Prostate gland (tissue), 2 donors: ENCODE results near the gene REPIN1. TPM values are rescaled to one million over a fixed set of nuclear protein-coding genes. Genes with fewer than 3 reads are reported as not detected.
A peak's percentile ranks its signal among the peaks of the same experiment; 100 is the strongest.
"Not testable (repeated sequence)": the region's sequence is repeated elsewhere in the genome, so short reads cannot be mapped to it uniquely, and the experiment has no call there.

ENCODE experiments used
- DNase-seq: peaks from one replicate; pipeline ENCODE4 v3.0.0-alpha.2; 2019; ENCODE audit warnings: low spot score
- H3K27ac ChIP-seq, 2 donors: fragments of 200-600 bp; sonication (generic); 2 replicates each; pipeline ENCODE4 v1.5.1; 2017 to 2019
- H3K27me3 ChIP-seq: fragments of 200-600 bp; sonication (generic); replicated peaks from 2 replicates; pipeline ENCODE4 v1.5.1; 2019; ENCODE audit not compliant: insufficient read depth
- H3K36me3 ChIP-seq, 2 donors: fragments of 200-600 bp; sonication (generic); 1 replicate in 1 of 2; 2 replicates in 1 of 2; pipeline versions ENCODE4 v1.5.1 to v1.8.1; 2017 to 2019
- H3K4me1 ChIP-seq: fragments of 200-600 bp; sonication (generic); replicated peaks from 2 replicates; pipeline ENCODE4 v1.5.1; 2019
- H3K4me3 ChIP-seq, 2 donors: fragments of 200-600 bp; sonication (generic); 2 replicates each; pipeline ENCODE4 v1.5.1; 2017 to 2019
- H3K9me3 ChIP-seq: fragments of 200-600 bp; sonication (generic); 2 replicates; pipeline ENCODE4 v1.5.1; 2017
- CTCF ChIP-seq, 4 experiments: fragments of 200-600 bp in 2 of 4; fragments of 450-650 bp in 2 of 4; sonication (generic) in 2 of 4; IDR thresholded peaks; 1 replicate in 3 of 4; 2 replicates in 1 of 4; pipeline ENCODE4 v1.5.1; 2016 to 2019; ENCODE audit warnings: antibody characterized with exemption in 4 of 4, mild to moderate bottlenecking in 2 of 4, moderate library complexity in 2 of 4
- POLR2A ChIP-seq: fragments of 450-650 bp; IDR thresholded peaks from one replicate; pipeline ENCODE4 v1.6.1; 2016; ENCODE audit warnings: antibody characterized with exemption, mild to moderate bottlenecking
- POLR2AphosphoS5 ChIP-seq: sonication (generic); formaldehyde crosslinking; IDR thresholded peaks from one replicate; pipeline ENCODE4 v1.6.1; 2017; ENCODE audit warnings: antibody characterized with exemption
- WGBS: methylation state at CpG from one replicate; pipeline ENCODE4 v1.1.5; 2018; 5-methylcytosine and 5-hydroxymethylcytosine counted together
- intact Hi-C: fragments of 100-400 bp; cut with DNase I; formaldehyde crosslinking; loops from one replicate; pipeline ENCODE4 v1.14.2; 2022
- total RNA-seq, 2 donors: library from RNA; depleted of rRNA; stranded (reverse); fragments of >200 nt; gene quantifications; one replicate each; pipeline ENCODE4 v1.1.0, GENCODE V29; 2016

Gene REPIN1
- total RNA-seq, 2 donors from 2014 or later, result 150 to 171 TPM

GRCh38 chr7:150383710-150384397 lies 15.2 kb downstream of the REPIN1 start:
- Histone ChIP-seq H3K27ac (no peak overlapping the region), H3K36me3 (no peaks in the 10 kb centered on the region), H3K27me3 (no peaks in the 10 kb centered on the region), H3K4me3 (no peak overlapping the region), H3K4me1 (peaks cover 16% of the 10 kb centered on the region), H3K9me3 (no peaks in the 10 kb centered on the region)
- intact Hi-C loops, result loop anchor here (10.0 kb wide), 1 partner anchor 89 kb away; no protein-coding TSS in a partner anchor
- 43% methylated on average over 21 of the region's 22 CpGs for WGBS
- TF ChIP-seq POLR2AphosphoS5 (no peak), POLR2A (no peak), CTCF (IDR thresholded peaks at IDR 0.05) (no peak)
- peak; percentile 44 for DNase-seq

GRCh38 chr7:150384406-150385301 lies 16.0 kb downstream of the REPIN1 start:
- Histone ChIP-seq H3K27ac (no peak overlapping the region), H3K4me3 (no peak overlapping the region), H3K36me3 (no peaks in the 10 kb centered on the region), H3K27me3 (no peaks in the 10 kb centered on the region), H3K4me1 (peaks cover 16% of the 10 kb centered on the region), H3K9me3 (no peaks in the 10 kb centered on the region)
- no peak for DNase-seq
- intact Hi-C loops, result loop anchor here (10.0 kb wide), 1 partner anchor 90 kb away; no protein-coding TSS in a partner anchor
- no peak for TF ChIP-seq CTCF (IDR thresholded peaks at IDR 0.05)
- TF ChIP-seq POLR2A, result no peak
- TF ChIP-seq POLR2AphosphoS5, result no peak
- WGBS, result 78% methylated on average over 15 of the region's 15 CpGs

GRCh38 chr7:150385302-150385723 lies 16.7 kb downstream of the REPIN1 start:
- Histone ChIP-seq H3K9me3 (no peaks in the 10 kb centered on the region), H3K27ac (no peak overlapping the region), H3K36me3 (no peaks in the 10 kb centered on the region), H3K27me3 (no peaks in the 10 kb centered on the region), H3K4me1 (peaks cover 16% of the 10 kb centered on the region), H3K4me3 (no peak overlapping the region)
- WGBS, result 78% methylated on average over 14 of the region's 14 CpGs
- TF ChIP-seq POLR2A (no peak), POLR2AphosphoS5 (no peak), CTCF (IDR thresholded peaks at IDR 0.05) (no peak)
- intact Hi-C loops, result loop anchor here (10.0 kb wide), 1 partner anchor 91 kb away; no protein-coding TSS in a partner anchor
- DNase-seq, result no peak

GRCh38 chr7:150385884-150386283 lies 17.3 kb downstream of the REPIN1 start:
- H3K4me3 ChIP-seq, H3K27ac ChIP-seq, DNase-seq, H3K27me3 ChIP-seq, H3K9me3 ChIP-seq, H3K36me3 ChIP-seq: not testable (repeated sequence)
- intact Hi-C loops, result loop anchor here (10.0 kb wide), 1 partner anchor 91 kb away; no protein-coding TSS in a partner anchor
- WGBS, result 56% methylated on average over 6 of the region's 6 CpGs
- H3K4me1 ChIP-seq, result peaks cover 16% of the 10 kb centered on the region

- H3K27ac ChIP-seq, result peak overlapping the region in 1 of 2 donors; percentile 28
- no peak for DNase-seq
- H3K36me3 ChIP-seq, result no peaks in the 10 kb centered on the region
- 75% methylated on average over 7 of the region's 7 CpGs for WGBS
- TF ChIP-seq POLR2AphosphoS5 (no peak), CTCF (IDR thresholded peaks at IDR 0.05) (no peak)
- no peaks in the 10 kb centered on the region for H3K27me3 ChIP-seq
- no peaks in the 10 kb centered on the region for H3K9me3 ChIP-seq
- intact Hi-C loops, result loop anchor here (10.0 kb wide), 1 partner anchor 94 kb away; no protein-coding TSS in a partner anchor
- H3K4me1 ChIP-seq, result peaks cover 4% of the 10 kb centered on the region
- no peak overlapping the region for H3K4me3 ChIP-seq
These were observed 19.7 kb downstream of the REPIN1 start for GRCh38 chr7:150388306-150388705.
